ENCODE results near the gene KSR1. TPM values are rescaled to one million over a fixed set of nuclear protein-coding genes. Genes with fewer than 3 reads are reported as not detected.

The KSR1 gene
- polyA plus RNA-seq, 1 donor from 2014 or later = 9.2 TPM

- Histone ChIP-seq H4K20me1 (ENCODE audit: insufficient read depth) (no peaks in the 10 kb centered on the region), H3K9me2 (ENCODE audit: insufficient read depth, low read length) (no peaks in the 10 kb centered on the region), H3K4me2 (ENCODE audit: low read length) (no peak overlapping the region), H3F3A (ENCODE audit: insufficient read depth, low read length, poor library complexity, severe bottlenecking) (no peaks in the 10 kb centered on the region), H2AFZ (ENCODE audit: low read depth, low read length) (no peak overlapping the region), H3K27ac (ENCODE audit: low read length) (no peak overlapping the region), H3K9me3 (ENCODE audit: low read length) (no peaks in the 10 kb centered on the region), H3K79me2 (replicated peaks; ENCODE audit: insufficient read depth, low read length) (no peaks in the 10 kb centered on the region), H3K9ac (ENCODE audit: low read length) (no peak overlapping the region), H3K36me3 (ENCODE audit: insufficient read depth, low read length) (no peaks in the 10 kb centered on the region), H3K27me3 (ENCODE audit: insufficient read depth, low read depth, low read length) (no peaks in the 10 kb centered on the region), H3K4me3 (ENCODE audit: low read length) (no peak overlapping the region)
- TF ChIP-seq POLR2AphosphoS5 (IDR thresholded peaks at IDR 0.05) = no peak
- no peak for TF ChIP-seq TAF1 (IDR thresholded peaks at IDR 0.05; ENCODE audit: low read depth)
- TF ChIP-seq EP300 (conservative IDR thresholded peaks at IDR 0.05; ENCODE audit: poor library complexity, severe bottlenecking) = no peak
- TF ChIP-seq RAD21 (conservative IDR thresholded peaks at IDR 0.05) = no peak
- no peak for TF ChIP-seq EZH2 (IDR thresholded peaks at IDR 0.05; ENCODE audit: borderline replicate concordance, insufficient read depth, low read length, poor library complexity, severe bottlenecking)
- TF ChIP-seq MXI1 (conservative IDR thresholded peaks at IDR 0.05; ENCODE audit: poor library complexity, severe bottlenecking) = no peak
- no peak for TF ChIP-seq REST (IDR thresholded peaks at IDR 0.05; ENCODE audit: borderline replicate concordance)
- no peak for TF ChIP-seq SMC3 (conservative IDR thresholded peaks at IDR 0.05; ENCODE audit: poor library complexity)
Measured at GRCh38 chr17:27450416-27450815, 5.8 kb upstream of the KSR1 start.

- H3K79me2 ChIP-seq (replicated peaks; ENCODE audit: insufficient read depth, low read length) = no peaks in the 10 kb centered on the region
- H3F3A ChIP-seq (ENCODE audit: insufficient read depth, low read length, poor library complexity, severe bottlenecking) = no peaks in the 10 kb centered on the region
- no peaks in the 10 kb centered on the region for H3K27me3 ChIP-seq (ENCODE audit: insufficient read depth, low read depth, low read length)
- TF ChIP-seq EZH2 (IDR thresholded peaks at IDR 0.05; ENCODE audit: borderline replicate concordance, insufficient read depth, low read length, poor library complexity, severe bottlenecking) = no peak
- no peak for TF ChIP-seq POLR2AphosphoS5 (IDR thresholded peaks at IDR 0.05)
- no peak for TF ChIP-seq CTCF (IDR thresholded peaks at IDR 0.05; ENCODE audit: poor library complexity, severe bottlenecking)
- TF ChIP-seq REST (IDR thresholded peaks at IDR 0.05; ENCODE audit: borderline replicate concordance) = no peak
- TF ChIP-seq EP300 (conservative IDR thresholded peaks at IDR 0.05; ENCODE audit: poor library complexity, severe bottlenecking) = no peak
- TF ChIP-seq TAF1 (IDR thresholded peaks at IDR 0.05; ENCODE audit: low read depth) = no peak
- no peak for TF ChIP-seq RAD21 (conservative IDR thresholded peaks at IDR 0.05)
- TF ChIP-seq SMC3 (conservative IDR thresholded peaks at IDR 0.05; ENCODE audit: poor library complexity) = no peak
- TF ChIP-seq MXI1 (conservative IDR thresholded peaks at IDR 0.05; ENCODE audit: poor library complexity, severe bottlenecking) = no peak
- H3K4me3 ChIP-seq (ENCODE audit: low read length) = no peak overlapping the region
- no peak overlapping the region for H2AFZ ChIP-seq (ENCODE audit: low read depth, low read length)
- H3K27ac ChIP-seq (ENCODE audit: low read length) = no peak overlapping the region
- no peak overlapping the region for H3K9ac ChIP-seq (ENCODE audit: low read length)
- H3K9me3 ChIP-seq (ENCODE audit: low read length) = no peaks in the 10 kb centered on the region
- no peak overlapping the region for H3K4me2 ChIP-seq (ENCODE audit: low read length)
- no peaks in the 10 kb centered on the region for H3K36me3 ChIP-seq (ENCODE audit: insufficient read depth, low read length)
- no peaks in the 10 kb centered on the region for H4K20me1 ChIP-seq (ENCODE audit: insufficient read depth)
- H3K9me2 ChIP-seq (ENCODE audit: insufficient read depth, low read length) = no peaks in the 10 kb centered on the region
Measured at GRCh38 chr17:27451906-27452305, 4.3 kb upstream of the KSR1 start.
